Limb (tissue), 2 donors: ENCODE measurements around the gene HOXC10.

Source experiments
- DNase-seq, 2 donors: peaks; one replicate each; pipeline ENCODE4 v3.0.0-alpha.2; 2016; ENCODE audit errors: extremely low spot score in 2 of 2

The HOXC10 gene

DNA sequence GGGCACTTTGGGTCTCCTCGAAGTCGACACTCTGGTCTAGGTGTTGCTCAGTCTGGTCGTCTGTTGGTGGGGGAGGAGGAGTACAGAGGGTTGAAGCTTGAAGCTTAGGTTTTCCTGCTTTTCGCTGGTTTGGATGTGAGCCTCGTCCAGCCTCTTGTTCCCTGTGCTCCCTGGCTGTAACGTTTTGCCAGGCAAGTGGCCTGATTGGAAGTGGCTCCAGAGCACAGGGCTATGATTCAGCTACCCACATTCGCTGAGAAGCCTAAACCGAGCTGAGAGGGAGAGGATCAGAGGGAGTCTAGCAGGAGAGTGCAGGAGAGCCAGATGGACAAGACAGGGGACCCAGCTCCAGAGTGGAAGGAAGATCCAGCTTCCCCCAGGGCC lies 6.1 kb downstream of the HOXC10 start:
- no peak for DNase-seq

DNA sequence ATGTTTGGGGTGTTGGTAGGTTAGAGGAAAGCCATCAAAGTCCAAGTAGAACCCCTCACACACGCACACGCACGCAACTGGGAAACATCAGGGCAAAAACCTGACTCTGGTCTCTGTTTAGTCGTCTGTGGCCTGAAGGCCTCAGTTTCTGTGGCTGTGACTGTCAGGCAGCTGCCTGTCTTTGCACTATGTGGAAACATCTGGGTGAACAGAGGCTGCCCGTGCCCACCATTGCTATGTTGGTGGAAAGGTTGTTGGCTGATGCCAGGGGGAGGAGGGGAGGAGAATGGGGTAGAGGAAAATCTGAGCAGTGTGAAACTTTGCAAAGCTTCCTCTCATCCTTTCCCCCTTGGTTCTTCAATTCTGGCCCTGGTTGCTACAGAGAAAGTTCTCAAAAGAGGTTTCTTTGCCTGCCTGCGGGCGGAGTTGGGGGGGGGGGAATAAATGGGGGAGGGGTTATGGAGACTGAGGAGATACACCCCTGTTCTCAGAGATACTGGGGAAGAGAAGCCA lies 7.5 kb downstream of the HOXC10 start:
- DNase-seq, result no peak

DNA sequence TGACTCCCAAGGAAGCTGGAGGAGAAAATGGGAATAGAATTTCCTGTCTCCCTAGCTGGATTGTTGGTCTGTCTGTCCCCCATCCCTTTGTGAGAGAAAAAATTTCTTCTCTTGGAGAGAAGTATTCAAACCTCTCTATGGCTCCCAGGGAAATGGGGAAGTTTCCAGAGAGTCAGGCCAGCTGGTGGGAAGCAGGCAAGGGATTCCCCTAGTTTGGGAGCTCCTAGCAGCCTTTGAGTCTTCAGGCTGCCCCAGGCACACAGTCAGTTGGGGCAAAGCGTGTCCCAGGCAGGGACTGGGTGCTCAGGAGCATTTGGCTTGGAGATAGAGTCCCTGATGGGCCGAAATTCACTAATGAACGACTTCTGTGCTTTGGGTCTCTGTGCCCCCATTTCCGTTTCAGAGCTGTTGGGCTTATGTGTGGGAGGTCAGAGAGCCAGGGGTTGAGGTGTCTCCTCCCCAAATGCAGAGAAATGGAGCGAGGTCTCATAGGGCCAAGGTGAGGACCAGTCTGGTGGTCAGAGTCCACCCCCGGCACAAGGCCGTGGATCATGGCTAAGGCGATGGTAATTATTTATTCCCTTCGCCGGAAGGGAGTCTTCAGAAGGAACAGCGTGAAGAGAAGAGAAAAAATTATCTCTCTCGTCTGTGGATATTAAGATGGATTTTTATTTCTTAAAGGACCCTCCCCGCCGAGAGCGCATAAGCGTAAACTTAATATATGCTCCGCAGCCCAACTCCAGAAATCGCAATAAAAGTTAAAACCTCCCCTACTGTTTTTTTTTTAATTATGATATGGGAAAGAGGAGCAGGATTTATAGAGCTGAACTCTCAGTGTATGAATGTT lies 8.4 kb downstream of the HOXC10 start:
- no peak for DNase-seq

DNA sequence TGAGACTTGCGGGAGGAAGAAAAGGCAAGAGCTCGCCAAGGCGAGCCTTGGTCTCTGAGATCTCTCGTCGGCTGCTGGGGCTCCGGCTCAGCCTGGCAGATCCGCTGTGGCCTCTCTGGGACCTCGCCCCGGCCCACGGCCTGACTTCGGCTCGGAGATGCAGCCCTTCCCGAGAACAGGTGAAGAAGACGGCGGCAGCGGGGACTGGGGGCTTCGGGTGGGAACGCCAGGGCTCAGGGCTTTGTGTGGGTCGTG lies 9.0 kb downstream of the HOXC10 start:
- no peak for DNase-seq

DNA sequence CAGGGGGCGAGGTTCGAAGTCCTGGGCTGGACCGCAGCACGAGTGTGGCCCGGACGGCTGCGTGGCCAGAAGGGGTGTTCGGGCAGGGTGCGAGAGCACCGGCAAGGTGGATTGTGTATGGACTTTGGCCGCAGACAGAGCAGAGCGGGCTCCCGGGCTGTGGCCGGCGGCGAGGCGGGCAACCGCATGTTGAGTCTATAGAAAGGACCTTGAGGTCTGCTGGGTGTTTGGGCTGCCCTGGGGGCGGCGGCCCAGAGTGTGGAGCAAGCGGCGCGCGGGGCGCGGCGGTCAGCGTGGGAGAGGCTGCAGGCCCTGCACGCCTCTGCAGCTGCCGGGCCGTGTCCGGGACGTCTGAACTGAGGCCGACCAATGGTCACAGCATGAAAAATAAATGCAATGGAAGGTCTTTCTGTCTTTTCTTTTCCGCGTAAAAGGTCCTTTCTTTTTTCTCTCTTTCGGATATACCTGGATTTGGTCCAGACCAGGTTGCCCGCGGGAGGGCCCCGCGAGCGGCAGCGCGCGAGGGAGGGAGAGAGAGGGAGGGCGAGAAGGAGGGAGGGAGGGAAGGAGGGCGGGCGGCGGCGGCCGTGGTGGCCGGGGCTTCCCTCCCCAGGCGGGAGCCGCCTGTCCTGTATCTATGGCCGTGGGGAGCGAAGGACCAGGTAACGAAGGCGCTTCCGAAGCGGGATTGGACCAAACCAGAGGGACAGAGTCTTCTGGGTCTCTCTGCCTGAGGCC lies 9.5 kb downstream of the HOXC10 start:
- peak in 1 of 2 donors; percentile 70 for DNase-seq

DNA sequence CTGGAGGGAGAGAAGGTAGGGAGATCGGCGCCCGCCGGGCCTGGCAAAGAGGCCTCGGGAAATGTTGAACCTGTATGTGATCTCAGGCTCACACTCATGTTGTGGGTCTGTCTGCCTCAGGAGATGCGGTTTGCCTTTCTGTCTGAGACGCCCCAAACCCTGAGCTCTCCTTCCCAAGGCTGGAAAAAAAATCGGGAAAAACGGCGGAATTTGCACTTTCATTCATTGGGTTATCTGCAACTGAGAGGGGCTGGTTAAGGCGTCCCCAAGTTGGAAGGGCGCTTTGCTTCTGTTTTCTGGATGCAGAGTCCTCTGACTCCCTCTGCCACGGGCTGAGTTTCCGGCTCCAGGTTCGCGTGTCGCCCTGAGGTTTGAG lies 10.0 kb downstream of the HOXC10 start:
- DNase-seq, result no peak

DNA sequence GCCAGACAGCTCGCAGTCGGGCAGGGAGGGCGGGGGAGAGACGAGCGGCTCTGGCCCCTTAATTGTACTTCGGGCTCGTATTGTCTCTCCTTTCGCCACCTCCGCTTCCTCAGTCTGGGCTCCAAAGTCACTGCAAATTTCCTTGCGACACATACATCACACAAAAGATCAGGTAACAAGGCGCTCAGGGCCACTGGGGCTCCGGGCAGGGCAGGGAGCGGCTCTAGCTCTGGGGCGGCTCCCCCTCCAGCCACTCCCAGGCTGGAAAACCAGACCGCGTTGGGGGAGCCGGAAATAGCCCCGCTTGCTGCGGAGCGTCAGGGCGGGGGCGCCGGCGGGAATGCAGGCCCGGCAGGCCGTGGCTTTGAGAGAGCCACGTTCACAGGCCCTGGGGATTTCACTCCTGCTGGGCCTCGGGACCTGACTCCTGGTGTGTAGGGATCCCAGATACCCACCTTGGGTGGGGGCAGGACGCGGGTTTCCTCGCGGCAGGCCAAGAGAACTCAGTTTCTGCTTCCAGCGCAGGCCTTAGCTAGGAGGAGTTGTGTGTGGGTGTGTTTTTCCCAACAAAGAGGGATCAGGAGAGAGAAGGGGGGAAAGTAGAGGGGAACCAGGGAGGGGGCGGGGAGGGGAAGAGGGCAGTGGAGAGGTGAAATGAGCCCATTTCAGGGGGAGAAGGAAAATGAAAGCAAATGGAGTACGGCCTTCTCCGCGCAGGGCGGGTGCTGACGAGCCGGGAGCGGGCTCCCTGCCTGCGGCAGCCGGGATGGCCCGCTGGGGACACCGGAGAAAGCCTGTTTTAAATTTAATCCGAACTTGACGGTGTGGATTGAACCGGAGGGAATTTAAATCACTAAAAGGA lies 10.7 kb downstream of the HOXC10 start:
- DNase-seq, result peak in 1 of 2 donors; percentile 78

DNA sequence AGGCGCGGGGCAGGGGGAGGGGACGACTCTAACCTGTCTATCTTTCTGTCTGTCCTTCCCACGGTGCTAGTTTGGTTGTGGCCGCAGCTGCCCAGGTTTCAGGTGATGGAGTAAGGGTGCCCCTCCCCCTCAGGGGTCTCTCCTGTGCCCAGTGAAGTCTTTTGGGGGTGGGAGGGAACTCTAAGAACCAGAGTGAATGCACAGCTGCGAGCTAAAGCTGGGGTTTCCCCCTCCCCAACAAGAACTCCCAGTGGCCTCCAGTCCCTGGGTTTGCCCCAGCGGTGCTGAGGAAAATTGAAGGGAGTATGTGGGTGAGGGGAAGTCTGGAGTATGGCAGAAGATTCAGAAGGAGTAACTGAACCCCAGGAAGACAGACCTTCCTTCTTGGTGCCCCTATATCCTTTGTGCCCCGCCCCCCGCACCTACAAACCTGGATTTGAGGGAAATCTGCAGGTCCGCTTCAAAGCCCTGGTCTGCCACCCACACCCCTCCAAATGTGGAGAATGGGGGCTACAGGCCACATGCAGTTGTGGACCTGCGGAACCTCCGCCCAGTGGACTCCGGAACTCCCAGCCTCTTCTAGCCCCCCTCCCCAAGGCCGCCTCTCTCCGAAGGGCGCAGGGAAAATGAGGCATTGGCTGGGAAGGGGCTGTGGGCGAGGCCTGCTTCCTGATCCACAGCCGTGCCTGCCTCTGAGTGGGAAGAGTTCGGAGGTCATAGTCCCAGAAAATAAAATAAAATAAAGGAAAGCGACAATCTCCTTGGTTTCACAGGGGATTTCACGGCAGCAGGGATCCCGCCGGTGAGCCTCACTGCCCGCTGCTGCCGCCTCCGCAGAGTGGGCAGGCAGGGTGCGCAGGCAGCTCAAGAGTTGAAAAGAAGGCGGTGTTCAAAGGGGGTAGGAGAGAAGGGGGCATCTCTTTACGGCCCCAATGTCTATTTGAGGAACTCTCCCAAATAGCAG lies 11.6 kb downstream of the HOXC10 start:
- DNase-seq, result no peak

DNA sequence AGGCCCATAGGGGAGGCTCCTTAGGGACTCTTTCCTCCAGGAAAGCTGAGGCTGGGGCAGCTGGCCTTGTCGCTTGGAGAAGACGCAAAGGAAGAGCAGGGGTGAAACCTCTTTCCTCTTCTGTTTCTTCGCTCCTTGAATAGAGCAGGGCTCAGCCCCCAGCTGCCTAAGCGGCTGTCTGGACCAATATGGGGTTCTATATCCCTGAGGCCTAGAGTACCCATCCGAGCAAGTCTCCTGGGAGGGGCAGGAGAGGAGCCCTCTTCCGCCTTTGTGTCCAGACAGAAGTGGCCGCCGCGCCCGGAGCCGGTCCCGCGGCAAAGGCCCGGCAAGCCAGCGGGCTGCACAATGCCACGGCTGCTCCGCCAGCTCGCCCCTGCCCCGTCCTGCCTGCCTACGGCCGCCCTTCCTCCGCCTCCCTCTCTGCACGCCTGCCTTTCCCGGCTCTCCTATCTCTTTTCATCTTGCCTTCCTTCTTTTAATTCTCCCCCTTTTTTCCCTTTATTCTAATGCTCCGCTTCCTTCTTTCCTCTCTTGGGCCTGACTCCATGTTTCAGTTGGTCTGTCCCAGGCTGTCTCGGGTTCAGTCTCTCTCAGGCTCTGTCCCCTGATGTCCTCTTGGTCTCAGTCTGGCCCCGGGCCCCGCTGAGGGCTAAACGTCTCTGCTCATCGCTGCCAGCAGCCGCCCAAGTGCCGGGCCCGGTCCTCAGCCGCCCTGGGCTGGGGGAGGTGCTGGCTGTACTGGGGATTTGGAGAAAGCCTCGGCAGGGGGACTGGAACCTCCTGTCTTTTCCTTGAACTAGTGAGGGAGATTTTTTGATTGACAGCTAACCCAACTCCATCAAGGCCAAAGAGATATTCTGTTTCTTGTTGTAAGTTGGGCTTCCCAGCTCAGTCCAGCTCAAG lies 12.5 kb downstream of the HOXC10 start:
- DNase-seq, result peak in 1 of 2 donors; percentile 63

DNA sequence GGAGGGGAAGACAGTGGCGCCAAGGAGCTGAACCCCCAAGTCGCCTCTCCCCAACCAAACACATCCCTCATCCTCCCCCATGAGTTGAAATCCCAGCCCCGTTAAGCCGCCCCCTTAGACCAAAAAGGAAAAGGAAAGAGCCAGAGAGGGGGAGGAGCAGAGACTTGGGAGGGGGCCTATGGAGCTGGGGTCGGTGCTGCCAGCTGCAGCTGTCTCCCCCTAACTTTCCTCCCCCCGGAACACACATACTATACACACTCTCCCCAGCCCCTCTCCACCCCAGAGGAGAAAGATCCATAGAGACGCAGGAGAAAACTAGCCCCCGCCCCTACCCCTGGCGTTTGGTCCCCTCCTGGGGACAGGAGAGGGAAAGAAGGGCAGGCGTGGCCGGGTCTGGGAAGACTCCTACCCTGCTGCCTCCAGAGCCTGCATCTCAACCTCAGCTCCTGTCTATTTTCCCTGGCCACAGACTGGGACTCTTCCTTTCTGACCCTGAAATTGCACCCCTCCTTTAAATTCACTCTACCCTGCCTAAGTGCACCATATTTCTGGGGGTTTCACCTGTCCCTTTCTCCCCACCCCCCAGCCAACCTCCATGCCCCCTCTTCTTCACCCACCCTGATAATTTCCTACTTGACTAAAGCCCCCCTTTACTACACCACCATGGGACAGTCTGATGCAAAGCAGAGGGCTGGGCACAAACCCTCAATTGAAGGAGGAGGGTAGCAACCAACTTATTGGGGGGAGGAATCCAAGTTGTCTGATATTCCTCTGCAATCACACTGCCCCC lies 13.4 kb downstream of the HOXC10 start:
- DNase-seq, result peak in 1 of 2 donors; percentile 64

DNA sequence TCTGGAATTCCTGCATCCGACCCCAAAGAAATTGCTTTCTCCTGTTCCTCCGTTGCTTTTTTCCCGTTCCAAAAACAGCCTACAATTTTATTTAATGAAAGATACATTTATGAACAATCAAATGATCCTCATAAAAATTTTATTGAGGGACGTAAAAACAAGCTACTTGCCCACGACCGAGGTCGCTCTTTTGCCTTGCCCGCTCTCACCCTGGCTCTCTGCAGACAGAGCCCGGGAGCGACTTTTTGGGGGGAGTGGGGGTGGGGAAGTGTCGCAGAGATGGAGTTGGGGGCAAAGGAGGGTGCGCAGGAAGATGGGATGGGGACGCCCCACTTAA lies 13.9 kb downstream of the HOXC10 start:
- no peak for DNase-seq

DNA sequence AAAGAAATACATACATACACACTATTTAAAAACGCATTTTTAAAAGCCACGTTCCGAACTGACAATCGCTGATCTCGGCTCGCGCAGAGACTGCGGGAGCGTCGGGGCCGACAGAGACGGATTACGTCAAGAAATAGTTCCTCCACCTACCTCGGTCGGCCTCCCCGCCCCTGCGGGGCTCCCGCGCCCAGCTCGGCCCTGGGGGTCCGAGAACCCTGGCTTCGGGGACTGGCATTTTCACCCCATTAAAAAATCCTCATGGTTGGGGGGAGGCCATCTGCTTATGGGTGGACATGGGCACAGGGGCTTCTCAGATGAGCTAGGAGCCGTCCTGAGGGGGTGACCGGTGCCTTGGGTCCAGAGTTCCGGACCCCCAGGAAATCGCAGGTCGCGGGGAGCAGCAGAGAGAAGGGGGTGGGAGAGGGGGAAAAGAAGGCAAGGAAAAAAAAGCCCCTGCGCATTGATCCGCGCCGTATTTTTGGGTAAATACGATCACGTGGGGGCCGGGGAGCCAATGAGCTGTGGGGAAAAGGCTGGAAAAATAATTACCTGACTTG lies 14.7 kb downstream of the HOXC10 start:
- peak; percentile 72 to 84 for DNase-seq

DNA sequence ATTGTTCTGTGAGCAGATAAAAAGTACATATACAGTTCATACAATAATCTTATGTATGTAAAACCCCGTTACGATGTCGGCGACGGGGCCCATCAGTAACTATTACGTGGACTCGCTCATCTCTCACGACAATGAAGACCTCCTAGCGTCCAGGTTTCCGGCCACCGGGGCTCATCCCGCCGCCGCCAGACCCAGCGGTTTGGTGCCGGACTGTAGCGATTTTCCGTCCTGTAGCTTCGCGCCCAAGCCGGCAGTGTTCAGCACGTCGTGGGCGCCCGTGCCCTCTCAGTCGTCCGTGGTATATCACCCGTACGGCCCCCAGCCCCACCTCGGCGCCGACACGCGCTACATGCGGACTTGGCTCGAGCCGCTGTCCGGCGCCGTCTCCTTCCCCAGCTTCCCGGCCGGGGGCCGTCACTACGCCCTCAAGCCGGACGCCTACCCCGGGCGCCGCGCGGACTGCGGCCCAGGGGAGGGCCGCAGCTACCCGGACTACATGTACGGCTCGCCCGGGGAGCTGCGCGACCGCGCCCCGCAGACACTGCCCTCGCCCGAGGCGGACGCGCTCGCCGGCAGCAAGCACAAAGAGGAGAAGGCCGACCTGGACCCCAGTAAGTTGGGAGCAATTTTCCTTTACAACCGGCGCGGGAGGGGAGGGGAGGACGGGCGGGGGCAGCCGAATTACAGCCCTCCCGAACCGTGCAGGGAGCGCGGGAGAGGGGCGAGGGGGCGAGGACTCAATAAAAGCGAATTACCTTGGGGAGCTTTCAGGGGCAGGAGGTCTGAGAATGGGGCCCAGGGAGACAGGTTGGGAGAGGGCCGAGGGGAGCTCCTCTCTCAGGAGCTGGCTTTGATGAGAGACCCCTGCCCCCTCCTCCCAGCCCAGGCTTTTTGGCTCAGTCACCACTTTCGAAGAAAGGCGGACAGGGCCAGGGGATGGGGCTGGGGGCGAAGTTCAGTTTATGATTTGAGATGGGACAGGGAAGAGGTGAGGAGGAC lies 15.5 kb downstream of the HOXC10 start, which contains the start of gene HOXC9:
TSS of gene HOXC9 (plus strand) at position 46 of the 999 bp plus-strand sequence. CDS start at position 74, 28 bp downstream.
- DNase-seq, result no peak

DNA sequence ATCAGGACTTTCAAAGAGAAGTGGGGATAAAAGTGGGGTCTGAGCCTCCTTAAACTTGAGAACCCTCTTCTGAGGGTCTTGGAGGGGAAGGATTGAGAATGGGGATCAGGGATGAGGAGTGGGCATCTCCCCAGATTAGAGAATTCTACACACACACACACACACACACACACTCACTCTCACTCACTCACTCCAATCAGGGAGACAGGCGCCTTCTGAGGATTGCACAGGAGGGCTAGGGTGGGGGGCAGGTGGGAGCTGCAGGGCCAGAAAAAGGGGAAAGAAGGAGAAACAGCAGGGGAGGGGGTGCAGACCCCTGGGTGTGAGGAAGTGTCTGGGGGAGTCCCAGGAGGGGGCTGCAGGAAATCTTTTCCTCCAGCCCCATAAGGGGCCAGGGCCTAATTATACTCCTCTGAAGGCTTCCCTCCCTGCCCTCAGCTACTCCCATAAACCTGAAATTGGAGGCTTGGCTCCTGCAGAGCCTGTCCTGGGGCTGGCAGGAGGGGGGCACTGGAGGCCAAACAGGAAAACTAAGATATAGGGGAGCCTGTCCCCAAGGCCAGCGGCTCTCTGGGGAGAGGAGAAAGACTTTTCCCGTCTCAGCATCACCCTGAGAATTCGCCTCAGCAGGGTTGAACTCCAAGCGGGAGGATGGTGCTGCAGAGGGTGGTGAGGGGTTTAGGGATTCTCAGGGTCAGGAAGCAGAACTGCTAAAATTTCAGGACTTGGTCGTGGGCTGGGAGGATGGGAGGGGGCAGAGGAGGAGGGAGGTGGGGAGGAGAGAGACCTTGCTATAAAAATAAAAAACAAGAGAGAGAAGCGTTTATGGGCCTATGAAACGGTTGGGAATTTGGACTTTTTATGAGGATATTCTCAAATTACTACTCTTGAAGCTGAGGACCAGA lies 16.6 kb downstream of the HOXC10 start:
- no peak for DNase-seq

DNA sequence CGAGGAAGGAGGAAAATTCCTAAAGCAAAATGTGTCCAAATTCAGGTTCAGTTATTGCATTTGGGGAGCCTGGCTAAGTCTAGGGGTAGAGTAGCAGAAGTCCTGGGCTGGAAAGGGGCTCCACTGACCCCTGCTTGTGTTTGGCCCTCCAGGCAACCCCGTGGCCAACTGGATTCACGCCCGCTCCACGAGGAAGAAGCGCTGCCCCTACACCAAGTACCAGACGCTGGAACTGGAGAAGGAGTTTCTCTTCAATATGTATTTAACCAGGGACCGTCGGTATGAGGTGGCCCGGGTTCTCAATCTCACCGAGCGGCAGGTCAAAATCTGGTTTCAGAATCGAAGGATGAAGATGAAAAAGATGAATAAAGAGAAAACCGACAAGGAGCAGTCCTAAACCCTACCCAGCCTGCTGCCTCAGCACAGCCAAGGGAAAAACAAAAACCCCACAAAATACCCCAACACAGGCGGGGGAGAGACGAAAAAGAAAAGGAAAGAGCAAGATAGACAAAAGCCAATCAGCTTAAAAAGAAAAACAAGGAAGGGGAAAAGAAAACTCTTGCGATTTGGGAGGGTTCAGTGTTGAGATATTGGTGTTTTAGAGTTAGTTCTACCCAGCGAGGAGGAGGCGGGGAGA lies 17.4 kb downstream of the HOXC10 start:
- no peak for DNase-seq

DNA sequence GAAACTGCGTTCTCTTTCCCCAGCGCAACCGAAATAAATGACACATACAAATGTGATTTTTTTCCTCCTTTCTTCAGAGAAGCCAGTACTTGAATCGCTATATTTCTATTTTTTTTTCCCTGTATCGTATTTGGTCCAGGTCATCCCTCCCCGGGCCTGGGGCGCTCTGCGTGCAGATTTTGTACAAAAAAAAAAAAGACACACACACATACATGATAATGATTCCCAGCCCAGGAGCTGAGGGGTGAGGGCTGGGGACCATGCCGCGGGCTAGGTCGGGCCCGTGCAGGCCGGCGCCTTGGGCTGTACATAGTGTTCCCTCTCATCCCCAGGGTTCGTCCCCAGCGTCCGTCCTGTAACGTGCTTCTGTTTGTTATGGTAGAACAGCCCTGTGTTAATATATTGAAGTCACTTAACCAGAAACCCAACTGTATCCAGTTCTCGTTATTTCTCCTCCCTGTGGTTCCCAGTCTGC lies 18.0 kb downstream of the HOXC10 start:
- no peak for DNase-seq
